KBM-7 (cell line): ENCODE data around the gene HSPBAP1.
"Not testable (repeated sequence)": the region's sequence is repeated elsewhere in the genome, so short reads cannot be mapped to it uniquely, and the experiment has no call there.

Experiments
- DNase-seq: peaks from one replicate; pipeline ENCODE4 v3.0.0-alpha.2; 2015
- in situ Hi-C: fragments of 300-500 bp; cut with MboI; formaldehyde crosslinking; loops from 2 replicates; pipeline ENCODE4 v1.14.3; 2020; ENCODE audit warnings: low sequenced_read_pairs, low pct_unique_long_range_greater_than_20kb, mixed read lengths

Gene HSPBAP1

GRCh38 chr3:122747295-122747694 is 46.3 kb downstream of the HSPBAP1 start:
- DNase-seq, in situ Hi-C loops: not testable (repeated sequence)

GRCh38 chr3:122745369-122746021 is 48.1 kb downstream of the HSPBAP1 start:
- in situ Hi-C loops, result no loop called here
- no peak for DNase-seq

- no peak for DNase-seq
- in situ Hi-C loops, result no loop called here
Measured at GRCh38 chr3:122743581-122744120, 50.0 kb downstream of the HSPBAP1 start.

- no peak for DNase-seq
- in situ Hi-C loops, result no loop called here
Measured at GRCh38 chr3:122742234-122742633, 51.4 kb downstream of the HSPBAP1 start.

- in situ Hi-C loops, result no loop called here
- DNase-seq, result no peak
Measured at GRCh38 chr3:122739172-122739571, 54.5 kb downstream of the HSPBAP1 start.

- DNase-seq, in situ Hi-C loops: not testable (repeated sequence)
Measured at GRCh38 chr3:122732682-122733525, 60.7 kb downstream of the HSPBAP1 start.

- in situ Hi-C loops, result no loop called here
- no peak for DNase-seq
Measured at GRCh38 chr3:122730240-122730639, 63.4 kb downstream of the HSPBAP1 start.

- DNase-seq, result no peak
- in situ Hi-C loops, result no loop called here
Measured at GRCh38 chr3:122728756-122729514, 64.7 kb downstream of the HSPBAP1 start.

GRCh38 chr3:122728186-122728585 is 65.4 kb downstream of the HSPBAP1 start:
- in situ Hi-C loops, result no loop called here
- no peak for DNase-seq

- no peak for DNase-seq
Measured at GRCh38 chr3:122727766-122728165, 65.9 kb downstream of the HSPBAP1 start.

GRCh38 chr3:122727294-122727693 is 66.3 kb downstream of the HSPBAP1 start:
- DNase-seq, result no peak
- in situ Hi-C loops, result no loop called here

More at GRCh38 chr3:122727766-122728165, 65.9 kb downstream of the HSPBAP1 start:
- in situ Hi-C loops, result no loop called here

- in situ Hi-C loops, result no loop called here
- no peak for DNase-seq
Measured at GRCh38 chr3:122725106-122725505, 68.5 kb downstream of the HSPBAP1 start.

GRCh38 chr3:122719273-122719921 is 74.2 kb downstream of the HSPBAP1 start:
- DNase-seq, result no peak
- in situ Hi-C loops, result no loop called here

- in situ Hi-C loops, result no loop called here
- DNase-seq, result no peak
Measured at GRCh38 chr3:122716667-122717066, 77.0 kb downstream of the HSPBAP1 start.

GRCh38 chr3:122714273-122714672 is 79.4 kb downstream of the HSPBAP1 start:
- in situ Hi-C loops, result no loop called here
- no peak for DNase-seq

- in situ Hi-C loops, DNase-seq: not testable (repeated sequence)
Measured at GRCh38 chr3:122710616-122711251, 82.9 kb downstream of the HSPBAP1 start.

- in situ Hi-C loops, result no loop called here
- DNase-seq, result no peak
Measured at GRCh38 chr3:122705379-122705778, 88.3 kb downstream of the HSPBAP1 start.

GRCh38 chr3:122700193-122700592 is 93.4 kb downstream of the HSPBAP1 start:
- DNase-seq, result no peak
- in situ Hi-C loops, result no loop called here
